ENCODE results near the gene SLC2A14.
"Not testable (repeated sequence)": the region's sequence is repeated elsewhere in the genome, so short reads cannot be mapped to it uniquely, and the experiment has no call there.

Gene SLC2A14

GRCh38 chr12:7872566-7873319 is at the start of gene SLC2A14:
TSS of gene SLC2A14 (minus strand) at chr12:7872915. CDS start at chr12:7869880, 3,035 bp downstream.
- TF ChIP-seq, protein P1, sequence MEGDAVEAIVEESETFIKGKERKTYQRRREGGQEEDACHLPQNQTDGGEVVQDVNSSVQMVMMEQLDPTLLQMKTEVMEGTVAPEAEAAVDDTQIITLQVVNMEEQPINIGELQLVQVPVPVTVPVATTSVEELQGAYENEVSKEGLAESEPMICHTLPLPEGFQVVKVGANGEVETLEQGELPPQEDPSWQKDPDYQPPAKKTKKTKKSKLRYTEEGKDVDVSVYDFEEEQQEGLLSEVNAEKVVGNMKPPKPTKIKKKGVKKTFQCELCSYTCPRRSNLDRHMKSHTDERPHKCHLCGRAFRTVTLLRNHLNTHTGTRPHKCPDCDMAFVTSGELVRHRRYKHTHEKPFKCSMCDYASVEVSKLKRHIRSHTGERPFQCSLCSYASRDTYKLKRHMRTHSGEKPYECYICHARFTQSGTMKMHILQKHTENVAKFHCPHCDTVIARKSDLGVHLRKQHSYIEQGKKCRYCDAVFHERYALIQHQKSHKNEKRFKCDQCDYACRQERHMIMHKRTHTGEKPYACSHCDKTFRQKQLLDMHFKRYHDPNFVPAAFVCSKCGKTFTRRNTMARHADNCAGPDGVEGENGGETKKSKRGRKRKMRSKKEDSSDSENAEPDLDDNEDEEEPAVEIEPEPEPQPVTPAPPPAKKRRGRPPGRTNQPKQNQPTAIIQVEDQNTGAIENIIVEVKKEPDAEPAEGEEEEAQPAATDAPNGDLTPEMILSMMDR (IDR thresholded peaks at IDR 0.05; ENCODE audit: poor library complexity, severe bottlenecking): no peak
- Histone ChIP-seq H3K4me1 (ENCODE audit: insufficient read depth, poor library complexity, severe bottlenecking) (no peaks in the 10 kb centered on the region), H3K9me3 (ENCODE audit: severe bottlenecking) (no peaks in the 10 kb centered on the region), H3K4me3 (ENCODE audit: severe bottlenecking) (no peak within 1 kb of the TSS), H3K27ac (ENCODE audit: poor library complexity, severe bottlenecking) (no peak within 1 kb of the TSS), H3K36me3 (ENCODE audit: low read depth) (no peaks in the 10 kb centered on the region), H3K27me3 (ENCODE audit: insufficient read depth, poor library complexity, severe bottlenecking) (no peaks in the 10 kb centered on the region)
- ATAC-seq (ENCODE audit: low read depth): no peak
- DNase-seq (ENCODE audit: low spot score): no peak

GRCh38 chr12:7921181-7921580 is 48.5 kb upstream of the SLC2A14 start:
- H3K27ac ChIP-seq (ENCODE audit: poor library complexity, severe bottlenecking); ATAC-seq (ENCODE audit: low read depth); H3K4me1 ChIP-seq (ENCODE audit: insufficient read depth, poor library complexity, severe bottlenecking); H3K9me3 ChIP-seq (ENCODE audit: severe bottlenecking); DNase-seq (ENCODE audit: low spot score); H3K4me3 ChIP-seq (ENCODE audit: severe bottlenecking); H3K27me3 ChIP-seq (ENCODE audit: insufficient read depth, poor library complexity, severe bottlenecking); H3K36me3 ChIP-seq (ENCODE audit: low read depth): not testable (repeated sequence)

- not testable (repeated sequence) for H3K4me3 ChIP-seq (ENCODE audit: severe bottlenecking); H3K27ac ChIP-seq (ENCODE audit: poor library complexity, severe bottlenecking); H3K9me3 ChIP-seq (ENCODE audit: severe bottlenecking); H3K4me1 ChIP-seq (ENCODE audit: insufficient read depth, poor library complexity, severe bottlenecking); H3K27me3 ChIP-seq (ENCODE audit: insufficient read depth, poor library complexity, severe bottlenecking); H3K36me3 ChIP-seq (ENCODE audit: low read depth); DNase-seq (ENCODE audit: low spot score); ATAC-seq (ENCODE audit: low read depth)
Observed at GRCh38 chr12:7918268-7918590, 45.5 kb upstream of the SLC2A14 start.

GRCh38 chr12:7917392-7918267 is 44.9 kb upstream of the SLC2A14 start:
- H3K36me3 ChIP-seq (ENCODE audit: low read depth): no peaks in the 10 kb centered on the region
- no peaks in the 10 kb centered on the region for H3K4me1 ChIP-seq (ENCODE audit: insufficient read depth, poor library complexity, severe bottlenecking)
- H3K27ac ChIP-seq (ENCODE audit: poor library complexity, severe bottlenecking): no peak overlapping the region
- TF ChIP-seq, protein P1 (IDR thresholded peaks at IDR 0.05; ENCODE audit: poor library complexity, severe bottlenecking): no peak
- DNase-seq (ENCODE audit: low spot score) (no peak), ATAC-seq (ENCODE audit: low read depth) (no peak)
- H3K9me3 ChIP-seq (ENCODE audit: severe bottlenecking): no peaks in the 10 kb centered on the region
- no peaks in the 10 kb centered on the region for H3K27me3 ChIP-seq (ENCODE audit: insufficient read depth, poor library complexity, severe bottlenecking)
- H3K4me3 ChIP-seq (ENCODE audit: severe bottlenecking): no peak overlapping the region

GRCh38 chr12:7916936-7917335 is 44.2 kb upstream of the SLC2A14 start:
- no peak overlapping the region for H3K4me3 ChIP-seq (ENCODE audit: severe bottlenecking)
- H3K27me3 ChIP-seq (ENCODE audit: insufficient read depth, poor library complexity, severe bottlenecking): no peaks in the 10 kb centered on the region
- H3K27ac ChIP-seq (ENCODE audit: poor library complexity, severe bottlenecking): no peak overlapping the region
- DNase-seq (ENCODE audit: low spot score): no peak
- H3K36me3 ChIP-seq (ENCODE audit: low read depth): no peaks in the 10 kb centered on the region
- no peak for ATAC-seq (ENCODE audit: low read depth)
- H3K4me1 ChIP-seq (ENCODE audit: insufficient read depth, poor library complexity, severe bottlenecking): no peaks in the 10 kb centered on the region
- TF ChIP-seq, protein P1 (IDR thresholded peaks at IDR 0.05; ENCODE audit: poor library complexity, severe bottlenecking): no peak
- no peaks in the 10 kb centered on the region for H3K9me3 ChIP-seq (ENCODE audit: severe bottlenecking)

All from RWPE2 (cell line).